HepG2 (cell line): ENCODE results near the gene UBTF. TPM values are rescaled to one million over a fixed set of nuclear protein-coding genes. Genes with fewer than 3 reads are reported as not detected.

ENCODE experiments used
- CCDC6 ChIP-seq: sonication (generic); formaldehyde crosslinking; IDR thresholded peaks from 2 replicates; pipeline ENCODE4 v1.8.1; 2022; ENCODE audit warnings: mild to moderate bottlenecking, missing genetic modification reagents, moderate library complexity
- EHMT2 ChIP-seq: fragments of 200-600 bp; sonication (generic); IDR thresholded peaks from 2 replicates; pipeline ENCODE4 v1.7.0; 2017; ENCODE audit warnings: antibody characterized with exemption, low read depth, low read length, borderline replicate concordance
- GTF3A ChIP-seq: sonication (generic); formaldehyde crosslinking; conservative IDR thresholded peaks from 2 replicates; pipeline ENCODE4 v1.4.0; 2020; ENCODE audit warnings: mild to moderate bottlenecking, missing genetic modification reagents
- JUNB ChIP-seq: sonication (generic); formaldehyde crosslinking; IDR thresholded peaks from 2 replicates; pipeline ENCODE4 v1.8.0; 2022; ENCODE audit warnings: missing genetic modification reagents, mild to moderate bottlenecking, borderline replicate concordance
- MXD4 ChIP-seq: IDR thresholded peaks from 2 replicates; pipeline ENCODE4 v1.6.1; 2016; ENCODE audit warnings: mild to moderate bottlenecking, missing biosample characterization, missing genetic modification reagents
- STAT5B ChIP-seq: sonication (generic); formaldehyde crosslinking; IDR thresholded peaks from 2 replicates; pipeline ENCODE4 v1.4.0; 2020; ENCODE audit warnings: missing genetic modification reagents
- TARDBP ChIP-seq: sonication (generic); formaldehyde crosslinking; IDR thresholded peaks from 2 replicates; pipeline ENCODE4 v1.8.0; 2022; ENCODE audit warnings: mild to moderate bottlenecking, missing genetic modification reagents
- TEAD3 ChIP-seq: optimal IDR thresholded peaks from 2 replicates; pipeline ENCODE3; 2016; ENCODE audit warnings: borderline replicate concordance
- ZFAT ChIP-seq: sonication (generic); formaldehyde crosslinking; conservative IDR thresholded peaks from 2 replicates; pipeline ENCODE4 v1.8.1; 2023; ENCODE audit warnings: missing genetic modification reagents, inconsistent platforms
- ZFP37 ChIP-seq: sonication (generic); formaldehyde crosslinking; IDR thresholded peaks from 2 replicates; pipeline ENCODE4 v1.4.0; 2020; ENCODE audit warnings: missing genetic modification reagents, borderline replicate concordance
- ZNF790 ChIP-seq: sonication (generic); formaldehyde crosslinking; IDR thresholded peaks from 2 replicates; pipeline ENCODE4 v1.8.0; 2022; ENCODE audit warnings: missing genetic modification reagents, mild to moderate bottlenecking, borderline replicate concordance
- polyA plus RNA-seq, 8 experiments: library from polyadenylated mRNA; depleted of rRNA in 3 of 8; stranded (reverse) in 7 of 8; unstranded in 1 of 8; fragments of >200 nt; fragmentation: Illumina TruSeq in 4 of 8; extraction: Trizol in 4 of 8; gene quantifications; 2 replicates each; pipeline versions ENCODE4 v1.2.1 to v1.2.3, GENCODE V29; 2011 to 2016; ENCODE audit warnings: low read depth in 4 of 8, missing spikeins in 1 of 8, mixed read lengths in 1 of 8; ENCODE audit not compliant: insufficient read depth in 1 of 8
- total RNA-seq, 5 experiments: library from RNA; depleted of rRNA; stranded (reverse); fragments of >200 nt; fragmentation: Illumina TruSeq; extraction: Trizol; gene quantifications; 2 replicates each; pipeline ENCODE4 v1.2.3, GENCODE V29; 2016; ENCODE audit warnings: low read depth in 1 of 5
- TF ChIP-seq, protein P1 (sequence below): sonication (generic); formaldehyde crosslinking; IDR thresholded peaks from 2 replicates; pipeline ENCODE4 v1.4.0; 2020; ENCODE audit warnings: missing genetic modification reagents, borderline replicate concordance

UBTF gene
- total and polyA plus RNA-seq, 2 of the 13 experiments (the other 11 are each of a cell fraction or from before 2014, with no cell fraction given), result 15.2 to 60.9 TPM

DNA sequence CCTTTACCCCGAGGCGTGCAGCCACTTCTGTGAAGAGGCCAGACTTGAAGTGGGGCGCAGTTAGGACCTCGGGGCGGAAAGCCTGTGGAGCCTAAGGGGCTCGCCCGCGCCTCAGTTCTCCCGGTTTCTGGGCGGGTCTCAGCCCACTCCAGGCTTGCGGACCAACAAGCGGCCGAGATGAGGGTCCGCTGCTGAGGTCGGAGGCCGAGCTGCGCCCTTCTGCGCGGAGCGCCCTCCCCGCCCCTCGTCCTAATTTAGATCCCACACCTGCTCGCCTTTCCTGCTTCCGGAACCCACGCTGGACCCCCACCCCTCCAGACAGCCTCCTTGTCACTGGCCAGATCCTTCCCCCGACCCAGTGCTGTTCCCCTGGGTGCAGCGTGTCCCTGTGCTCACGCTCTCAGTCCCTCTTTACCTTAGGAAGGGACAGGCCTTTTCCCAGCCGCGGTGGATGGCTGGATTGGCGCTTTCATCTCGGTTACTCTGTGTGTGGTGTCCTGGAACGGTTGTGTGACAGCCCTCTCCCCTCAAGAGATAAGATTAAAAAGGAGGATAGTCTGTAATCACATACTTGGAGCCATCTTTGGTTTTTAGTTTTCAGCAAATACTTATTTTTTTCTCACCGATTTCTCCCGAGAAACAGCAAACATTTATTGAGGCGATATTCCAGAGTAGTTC lies 18.9 kb downstream of the UBTF start (continued):
- no peak for TF ChIP-seq TEAD3 (CRISPR knock-in tag)
- no peak for TF ChIP-seq STAT5B (CRISPR knock-in tag)
- no peak for TF ChIP-seq ZFAT
- TF ChIP-seq CCDC6, result 0 out of 2 replicates have a peak, but pooled peaks have one; percentile 11
- TF ChIP-seq EHMT2, result no peak
- no peak for TF ChIP-seq JUNB
- TF ChIP-seq GTF3A (CRISPR knock-in tag), result peak; percentile 78; the same call in 1 of the 2 replicates
- TF ChIP-seq, protein P1, sequence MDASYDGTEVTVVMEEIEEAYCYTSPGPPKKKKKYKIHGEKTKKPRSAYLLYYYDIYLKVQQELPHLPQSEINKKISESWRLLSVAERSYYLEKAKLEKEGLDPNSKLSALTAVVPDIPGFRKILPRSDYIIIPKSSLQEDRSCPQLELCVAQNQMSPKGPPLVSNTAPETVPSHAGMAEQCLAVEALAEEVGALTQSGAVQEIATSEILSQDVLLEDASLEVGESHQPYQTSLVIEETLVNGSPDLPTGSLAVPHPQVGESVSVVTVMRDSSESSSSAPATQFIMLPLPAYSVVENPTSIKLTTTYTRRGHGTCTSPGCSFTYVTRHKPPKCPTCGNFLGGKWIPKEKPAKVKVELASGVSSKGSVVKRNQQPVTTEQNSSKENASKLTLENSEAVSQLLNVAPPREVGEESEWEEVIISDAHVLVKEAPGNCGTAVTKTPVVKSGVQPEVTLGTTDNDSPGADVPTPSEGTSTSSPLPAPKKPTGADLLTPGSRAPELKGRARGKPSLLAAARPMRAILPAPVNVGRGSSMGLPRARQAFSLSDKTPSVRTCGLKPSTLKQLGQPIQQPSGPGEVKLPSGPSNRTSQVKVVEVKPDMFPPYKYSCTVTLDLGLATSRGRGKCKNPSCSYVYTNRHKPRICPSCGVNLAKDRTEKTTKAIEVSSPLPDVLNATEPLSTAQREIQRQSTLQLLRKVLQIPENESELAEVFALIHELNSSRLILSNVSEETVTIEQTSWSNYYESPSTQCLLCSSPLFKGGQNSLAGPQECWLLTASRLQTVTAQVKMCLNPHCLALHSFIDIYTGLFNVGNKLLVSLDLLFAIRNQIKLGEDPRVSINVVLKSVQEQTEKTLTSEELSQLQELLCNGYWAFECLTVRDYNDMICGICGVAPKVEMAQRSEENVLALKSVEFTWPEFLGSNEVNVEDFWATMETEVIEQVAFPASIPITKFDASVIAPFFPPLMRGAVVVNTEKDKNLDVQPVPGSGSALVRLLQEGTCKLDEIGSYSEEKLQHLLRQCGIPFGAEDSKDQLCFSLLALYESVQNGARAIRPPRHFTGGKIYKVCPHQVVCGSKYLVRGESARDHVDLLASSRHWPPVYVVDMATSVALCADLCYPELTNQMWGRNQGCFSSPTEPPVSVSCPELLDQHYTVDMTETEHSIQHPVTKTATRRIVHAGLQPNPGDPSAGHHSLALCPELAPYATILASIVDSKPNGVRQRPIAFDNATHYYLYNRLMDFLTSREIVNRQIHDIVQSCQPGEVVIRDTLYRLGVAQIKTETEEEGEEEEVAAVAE (CRISPR knock-in tag), result peak; percentile 44; the same call in 1 of the 2 replicates
- TF ChIP-seq ZFP37 (CRISPR knock-in tag), result 0 out of 2 replicates have a peak, but pooled peaks have one; percentile 16
- peak; percentile 60; the same call in 1 of the 2 replicates for TF ChIP-seq MXD4
- TF ChIP-seq TARDBP (CRISPR knock-in tag), result peak; percentile 24
- TF ChIP-seq ZNF790 (CRISPR knock-in tag), result no peak
